OCI-LY1 (cell line): Measurements from ENCODE around the gene NUP50.

Source experiments
- CTCF ChIP-seq: fragments of 200-600 bp; sonication (generic), shearing (Covaris generic); IDR thresholded peaks from 2 replicates; pipeline ENCODE4 v1.5.1; 2017; ENCODE audit warnings: mild to moderate bottlenecking, antibody characterized with exemption, low read length, moderate library complexity, mixed read lengths
- EZH2 ChIP-seq: fragments of 200-600 bp; sonication (generic), shearing (Covaris generic); IDR thresholded peaks from 2 replicates; pipeline ENCODE4 v1.8.0; 2017; ENCODE audit warnings: borderline replicate concordance, mixed run types, mild to moderate bottlenecking, antibody characterized with exemption, low read length, moderate library complexity, mixed read lengths

GRCh38 chr22:45216133-45217003 lies 52.6 kb downstream of the NUP50 start:
- no peak for TF ChIP-seq EZH2
- TF ChIP-seq CTCF: no peak
